K562 (cell line): Measurements from ENCODE around the gene NCDN. TPM values are rescaled to one million over a fixed set of nuclear protein-coding genes. Genes with fewer than 3 reads are reported as not detected.
A peak's percentile ranks its signal among the peaks of the same experiment; 100 is the strongest.

Experiments
- ATF6 ChIP-seq: sonication (generic); formaldehyde crosslinking; IDR thresholded peaks from 2 replicates; pipeline ENCODE4 v1.4.0; 2020; ENCODE audit warnings: mild to moderate bottlenecking, missing genetic modification reagents
- BCLAF1 ChIP-seq, 2 experiments: fragments of 450-650 bp in 1 of 2; IDR thresholded peaks; 2 replicates each; pipeline ENCODE4 v1.6.1; 2011 to 2017; ENCODE audit warnings: low read depth in 2 of 2, antibody characterized with exemption in 1 of 2, borderline replicate concordance in 1 of 2, low read length in 1 of 2, mild to moderate bottlenecking in 1 of 2, mixed read lengths in 1 of 2; ENCODE audit not compliant: control insufficient read depth in 1 of 2
- CCNT2 ChIP-seq: IDR thresholded peaks from 2 replicates; pipeline ENCODE4 v1.6.1; 2011; ENCODE audit warnings: borderline replicate concordance, low read depth, mild to moderate bottlenecking, moderate library complexity, mixed read lengths, low read length; ENCODE audit not compliant: insufficient read length; ENCODE audit errors: extremely low read depth
- GTF2B ChIP-seq: IDR thresholded peaks from 2 replicates; pipeline ENCODE4 v1.6.1; 2011; ENCODE audit not compliant: insufficient read length; ENCODE audit errors: extremely low read depth
- KLF13 ChIP-seq: fragments of 450-650 bp; IDR thresholded peaks from 2 replicates; pipeline ENCODE4 v1.6.1; 2016; ENCODE audit warnings: missing genetic modification characterization, low read depth, mild to moderate bottlenecking, missing compliant biosample characterization, moderate library complexity, borderline replicate concordance
- MAFK ChIP-seq: IDR thresholded peaks from 2 replicates; pipeline ENCODE4 v1.6.1; 2011; ENCODE audit warnings: low read length, improper control_type of control experiment
- MAZ ChIP-seq, 2 experiments: fragments of 450-650 bp in 1 of 2; sonication (generic) in 1 of 2; formaldehyde crosslinking; IDR thresholded peaks in 1 of 2; conservative IDR thresholded peaks in 1 of 2; 2 replicates each; pipeline versions ENCODE4 v1.4.0 to v1.5.0; 2020; ENCODE audit warnings: mild to moderate bottlenecking in 1 of 2, missing genetic modification reagents in 1 of 2
- MCM3 ChIP-seq: fragments of 450-650 bp; IDR thresholded peaks from 2 replicates; pipeline ENCODE4 v1.6.1; 2016
- NEUROD1 ChIP-seq: fragments of 150-350 bp; IDR thresholded peaks from 2 replicates; pipeline ENCODE4 v1.6.1; 2014; ENCODE audit warnings: borderline replicate concordance, low read length, low read depth; ENCODE audit not compliant: partially characterized antibody
- RBM14 ChIP-seq: fragments of 200-400 bp; formaldehyde crosslinking; IDR thresholded peaks from 2 replicates; pipeline ENCODE4 v1.6.1; 2018; ENCODE audit warnings: low read depth, mild to moderate bottlenecking, low read length, moderate library complexity, borderline replicate concordance; ENCODE audit not compliant: insufficient read depth
- SIN3B ChIP-seq: fragments of 450-650 bp; IDR thresholded peaks from 2 replicates; pipeline ENCODE4 v1.6.1; 2017; ENCODE audit warnings: low read depth, mild to moderate bottlenecking, moderate library complexity
- SMARCA5 ChIP-seq: fragments of 450-650 bp; IDR thresholded peaks from 2 replicates; pipeline ENCODE4 v1.6.1; 2016
- TEAD4 ChIP-seq, 2 experiments: sonication (generic) in 1 of 2; formaldehyde crosslinking in 1 of 2; IDR thresholded peaks; 2 replicates each; pipeline versions ENCODE4 v1.6.1 to v1.8.0; 2012 to 2022; ENCODE audit warnings: borderline replicate concordance in 1 of 2, inconsistent platforms in 1 of 2, low read length in 1 of 2, mild to moderate bottlenecking in 1 of 2, missing genetic modification reagents in 1 of 2
- TRIM28 ChIP-seq: fragments of 450-650 bp; IDR thresholded peaks from 2 replicates; pipeline ENCODE4 v1.6.1; 2017
- ZBTB26 ChIP-seq: fragments of 450-650 bp; formaldehyde crosslinking; IDR thresholded peaks from 2 replicates; pipeline ENCODE4 v1.4.0; 2022; ENCODE audit warnings: missing genetic modification characterization
- ZFX ChIP-seq: sonication (generic); formaldehyde crosslinking; IDR thresholded peaks from 2 replicates; pipeline ENCODE4 v1.8.0; 2022; ENCODE audit warnings: mild to moderate bottlenecking, missing genetic modification reagents, moderate library complexity
- ZNF445 ChIP-seq: fragments of 250-450 bp; sonication (Bioruptor Pico); IDR thresholded peaks from 2 replicates; pipeline ENCODE4 v1.4.0; 2020; ENCODE audit warnings: low read depth, mild to moderate bottlenecking, moderate library complexity
- ZNF511 ChIP-seq: sonication (generic); formaldehyde crosslinking; IDR thresholded peaks from 2 replicates; pipeline ENCODE4 v1.8.0; 2022; ENCODE audit warnings: mild to moderate bottlenecking, missing genetic modification reagents
- polyA plus RNA-seq, 8 experiments: library from polyadenylated mRNA; depleted of rRNA in 4 of 8; stranded (reverse) in 5 of 8; unstranded in 3 of 8; fragments of >200 nt; fragmentation: Nextera tagmentation in 2 of 8; fragmentation: Illumina TruSeq in 1 of 8; extraction: Ambion mirVana in 2 of 8; extraction: Trizol in 1 of 8; gene quantifications; 2 replicates each; pipeline versions ENCODE4 v1.2.1 to v1.2.3, GENCODE V29; 2011 to 2014; ENCODE audit warnings: inconsistent platforms in 1 of 8, missing spikeins in 1 of 8
- total RNA-seq, 7 experiments: library from RNA; depleted of rRNA in 6 of 7; stranded (reverse); fragments of >200 nt in 6 of 7; fragmentation: Illumina TruSeq in 2 of 7; extraction: Trizol in 2 of 7; gene quantifications; 2 replicates each; pipeline versions ENCODE4 v1.2.1 to v1.2.3, GENCODE V29; 2011 to 2021; ENCODE audit warnings: low replicate concordance in 1 of 7

Gene NCDN
- total and polyA plus RNA-seq, 9 of the 15 experiments (the other 6 are each of a cell fraction or from before 2014, with no cell fraction given): 1.9 to 35.1 (median 10.7) TPM

GRCh38 chr1:35557611-35558373, at the start of gene NCDN (continued):
- TF ChIP-seq ZBTB26: no peak
- no peak for TF ChIP-seq BCLAF1 (IDR thresholded peaks at IDR 0.05; ENCODE audit: borderline replicate concordance in 1 of 2, control insufficient read depth in 1 of 2, low read depth in 2 of 2, low read length in 1 of 2)
- TF ChIP-seq GTF2B: no peak
- TF ChIP-seq ATF6 (CRISPR knock-in tag): peak; percentile 39; the same call in 1 of the 2 replicates
- peak; percentile 29 for TF ChIP-seq ZNF511
- no peak; the same call in 1 of the 2 replicates for TF ChIP-seq KLF13
- TF ChIP-seq MAFK: no peak
- no peak for TF ChIP-seq RBM14
- no peak for TF ChIP-seq ZNF445 (CRISPR knock-in tag)
- peak; percentile 90 for TF ChIP-seq SMARCA5
- no peak for TF ChIP-seq TEAD4 (IDR thresholded peaks at IDR 0.05; ENCODE audit: low read length)
- TF ChIP-seq TEAD4 (CRISPR knock-in tag; IDR thresholded peaks at IDR 0.05; ENCODE audit: borderline replicate concordance): no peak
- TF ChIP-seq MCM3: no peak
- TF ChIP-seq NEUROD1: peak; percentile 99
- peak; percentile 46 for TF ChIP-seq ZFX (CRISPR knock-in tag)
- peak; percentile 99 to 100 for TF ChIP-seq MAZ (CRISPR knock-in tag; conservative IDR thresholded peaks at IDR 0.05 in 1 of 2, IDR thresholded peaks at IDR 0.05 in 1 of 2)
- TF ChIP-seq SIN3B: peak; percentile 63; the same call in 1 of the 2 replicates
- 0 out of 2 replicates have a peak, but pooled peaks have one; percentile 23 for TF ChIP-seq TRIM28
- no peak for TF ChIP-seq CCNT2
